Measurements from ENCODE around the gene PREP.

PREP gene

GRCh38 chr6:105433723-105434122, 30.8 kb upstream of the PREP start (continued):
- TF ChIP-seq ZNF558 (tag by site-specific recombination; IDR thresholded peaks at IDR 0.05) (no peak), WT1 (tag by site-specific recombination; IDR thresholded peaks at IDR 0.05) (no peak)

- Histone ChIP-seq H3K4me1 (ENCODE audit: control insufficient read depth, insufficient read depth, low read length) (no peaks in the 10 kb centered on the region), H3K36me3 (ENCODE audit: control insufficient read depth in 2 of 2, insufficient read depth in 1 of 2, low read length in 2 of 2) (no peaks in the 10 kb centered on the region), H3K4me3 (ENCODE audit: low read depth, low read length) (no peak overlapping the region), H3K9me3 (ENCODE audit: control insufficient read depth, insufficient read depth, low read depth, low read length) (no peaks in the 10 kb centered on the region), H3K27ac (ENCODE audit: extremely low read depth, low read depth, low read length) (no peak overlapping the region)
- TF ChIP-seq ZNF341 (tag by site-specific recombination; IDR thresholded peaks at IDR 0.05; ENCODE audit: low read depth) (no peak), HOXD13 (CRISPR knock-in tag; IDR thresholded peaks at IDR 0.05; ENCODE audit: borderline replicate concordance) (peak; percentile 48; the same call in 1 of the 2 replicates), BCL11A (tag by site-specific recombination; IDR thresholded peaks at IDR 0.05; ENCODE audit: low read depth) (no peak), HIC1 (tag by site-specific recombination; IDR thresholded peaks at IDR 0.05) (0 out of 2 replicates have a peak, but pooled peaks have one; percentile 25), ZNF121 (tag by site-specific recombination; IDR thresholded peaks at IDR 0.05) (no peak), ZNF350 (tag by site-specific recombination; IDR thresholded peaks at IDR 0.05) (no peak), ZNF416 (tag by site-specific recombination; IDR thresholded peaks at IDR 0.05) (no peak)
- CTCF ChIA-PET: interaction anchor here (0.7 to 6.0 kb wide), 24 partner anchors 9 to 1134 kb away, joined by 3 to 45 read pairs (median 6); partner anchors contain the start of gene PREP
- POLR2A ChIA-PET: no interaction called here
Measured at GRCh38 chr6:105432797-105433196, 29.9 kb upstream of the PREP start.

GRCh38 chr6:105431226-105431625, 28.3 kb upstream of the PREP start:
- Histone ChIP-seq H3K4me3 (ENCODE audit: low read depth, low read length) (no peak overlapping the region), H3K4me1 (ENCODE audit: control insufficient read depth, insufficient read depth, low read length) (no peaks in the 10 kb centered on the region), H3K36me3 (ENCODE audit: control insufficient read depth in 2 of 2, insufficient read depth in 1 of 2, low read length in 2 of 2) (no peaks in the 10 kb centered on the region), H3K27ac (ENCODE audit: extremely low read depth, low read depth, low read length) (no peak overlapping the region), H3K9me3 (ENCODE audit: control insufficient read depth, insufficient read depth, low read depth, low read length) (no peaks in the 10 kb centered on the region)
- POLR2A ChIA-PET: interaction anchor here (0.7 kb wide), 2 partner anchors 37 to 653 kb away, joined by 6 read pairs; no protein-coding TSS in a partner anchor
- CTCF ChIA-PET: interaction anchor here (0.6 to 6.0 kb wide), 52 partner anchors 8 to 1135 kb away, joined by 3 to 45 read pairs (median 4); partner anchors contain the start of gene PRDM1
- peak; percentile 77 for TF ChIP-seq ZNF654 (tag by site-specific recombination; IDR thresholded peaks at IDR 0.05; ENCODE audit: low read depth)
- no peak for TF ChIP-seq KLF16 (tag by site-specific recombination; IDR thresholded peaks at IDR 0.05)
- TF ChIP-seq ZNF416 (tag by site-specific recombination; IDR thresholded peaks at IDR 0.05): no peak
- TF ChIP-seq SCRT2 (tag by site-specific recombination; IDR thresholded peaks at IDR 0.05): 0 out of 2 replicates have a peak, but pooled peaks have one; percentile 28
- 0 out of 2 replicates have a peak, but pooled peaks have one; percentile 21 for TF ChIP-seq ZNF335 (tag by site-specific recombination; conservative IDR thresholded peaks at IDR 0.05)

- ChIA-PET POLR2A (no interaction called here), CTCF (interaction anchor here (0.6 to 6.0 kb wide), 23 partner anchors 15 to 891 kb away, joined by 3 to 45 read pairs (median 5); no protein-coding TSS in a partner anchor)
- no peak for TF ChIP-seq ZNF510 (tag by site-specific recombination; IDR thresholded peaks at IDR 0.05; ENCODE audit: insufficient replicate concordance)
- Histone ChIP-seq H3K4me1 (ENCODE audit: control insufficient read depth, insufficient read depth, low read length) (no peaks in the 10 kb centered on the region), H3K4me3 (ENCODE audit: low read depth, low read length) (no peak overlapping the region), H3K27ac (ENCODE audit: extremely low read depth, low read depth, low read length) (no peak overlapping the region), H3K9me3 (ENCODE audit: control insufficient read depth, insufficient read depth, low read depth, low read length) (no peaks in the 10 kb centered on the region), H3K36me3 (ENCODE audit: control insufficient read depth in 2 of 2, insufficient read depth in 1 of 2, low read length in 2 of 2) (no peaks in the 10 kb centered on the region)
Measured at GRCh38 chr6:105430685-105431084, 27.8 kb upstream of the PREP start.

GRCh38 chr6:105429676-105430075, 26.8 kb upstream of the PREP start:
- Histone ChIP-seq H3K4me3 (ENCODE audit: low read depth, low read length) (no peak overlapping the region), H3K9me3 (ENCODE audit: control insufficient read depth, insufficient read depth, low read depth, low read length) (no peaks in the 10 kb centered on the region), H3K4me1 (ENCODE audit: control insufficient read depth, insufficient read depth, low read length) (no peaks in the 10 kb centered on the region), H3K36me3 (ENCODE audit: control insufficient read depth in 2 of 2, insufficient read depth in 1 of 2, low read length in 2 of 2) (no peaks in the 10 kb centered on the region), H3K27ac (ENCODE audit: extremely low read depth, low read depth, low read length) (no peak overlapping the region)
- CTCF ChIA-PET: interaction anchor here (0.5 to 6.0 kb wide), 16 partner anchors 20 to 1574 kb away, joined by 3 to 45 read pairs (median 3); no protein-coding TSS in a partner anchor
- POLR2A ChIA-PET: no interaction called here
- TF ChIP-seq ZNF341 (tag by site-specific recombination; IDR thresholded peaks at IDR 0.05; ENCODE audit: low read depth) (no peak), SCRT1 (tag by site-specific recombination; IDR thresholded peaks at IDR 0.05; ENCODE audit: borderline replicate concordance) (no peak), PRDM6 (tag by site-specific recombination; IDR thresholded peaks at IDR 0.05) (no peak), PRDM1 (tag by site-specific recombination; IDR thresholded peaks at IDR 0.05) (no peak), ZNF221 (tag by site-specific recombination; IDR thresholded peaks at IDR 0.05; ENCODE audit: borderline replicate concordance) (no peak), ZNF514 (tag by site-specific recombination; IDR thresholded peaks at IDR 0.05) (no peak), ZBTB21 (tag by site-specific recombination; IDR thresholded peaks at IDR 0.05) (no peak), ZNF433 (tag by site-specific recombination; IDR thresholded peaks at IDR 0.05; ENCODE audit: low read depth) (no peak), ELK4 (IDR thresholded peaks at IDR 0.05; ENCODE audit: borderline replicate concordance, low read depth, low read length) (no peak)
